GM19351 (cell line): ENCODE measurements around the gene MIGA1.
A peak's percentile ranks its signal among the peaks of the same experiment; 100 is the strongest.
"Not testable (repeated sequence)": the region's sequence is repeated elsewhere in the genome, so short reads cannot be mapped to it uniquely, and the experiment has no call there.

ENCODE experiments used
- ATAC-seq: cut with Tn5 transposase; IDR thresholded peaks from one replicate; pipeline ENCODE4 v1.9.1; 2021; ENCODE audit warnings: mild to moderate bottlenecking, moderate library complexity; ENCODE audit not compliant: unreplicated experiment

Gene MIGA1, protein sequence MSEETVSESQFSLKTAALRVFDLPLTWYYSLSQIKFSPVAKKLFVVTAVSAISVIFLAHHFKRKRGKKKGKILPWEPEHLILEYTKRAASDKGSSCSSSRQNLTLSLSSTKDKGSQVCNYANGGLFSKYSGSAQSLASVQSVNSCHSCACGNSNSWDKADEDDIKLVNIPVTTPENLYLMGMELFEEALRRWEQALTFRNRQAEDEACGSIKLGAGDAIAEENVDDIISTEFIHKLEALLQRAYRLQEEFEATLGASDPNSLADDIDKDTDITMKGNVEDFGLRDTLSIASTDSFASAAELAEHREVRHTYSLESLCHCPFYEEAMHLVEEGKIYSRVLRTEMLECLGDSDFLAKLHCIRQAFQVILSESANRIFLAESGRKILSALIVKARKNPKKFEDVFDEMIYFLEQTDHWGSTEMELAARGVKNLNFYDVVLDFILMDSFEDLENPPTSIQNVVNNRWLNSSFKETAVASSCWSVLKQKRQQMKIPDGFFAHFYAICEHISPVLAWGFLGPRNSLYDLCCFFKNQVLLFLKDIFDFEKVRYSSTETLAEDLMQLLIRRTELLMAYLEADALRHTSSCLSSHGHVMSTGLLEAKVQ

DNA sequence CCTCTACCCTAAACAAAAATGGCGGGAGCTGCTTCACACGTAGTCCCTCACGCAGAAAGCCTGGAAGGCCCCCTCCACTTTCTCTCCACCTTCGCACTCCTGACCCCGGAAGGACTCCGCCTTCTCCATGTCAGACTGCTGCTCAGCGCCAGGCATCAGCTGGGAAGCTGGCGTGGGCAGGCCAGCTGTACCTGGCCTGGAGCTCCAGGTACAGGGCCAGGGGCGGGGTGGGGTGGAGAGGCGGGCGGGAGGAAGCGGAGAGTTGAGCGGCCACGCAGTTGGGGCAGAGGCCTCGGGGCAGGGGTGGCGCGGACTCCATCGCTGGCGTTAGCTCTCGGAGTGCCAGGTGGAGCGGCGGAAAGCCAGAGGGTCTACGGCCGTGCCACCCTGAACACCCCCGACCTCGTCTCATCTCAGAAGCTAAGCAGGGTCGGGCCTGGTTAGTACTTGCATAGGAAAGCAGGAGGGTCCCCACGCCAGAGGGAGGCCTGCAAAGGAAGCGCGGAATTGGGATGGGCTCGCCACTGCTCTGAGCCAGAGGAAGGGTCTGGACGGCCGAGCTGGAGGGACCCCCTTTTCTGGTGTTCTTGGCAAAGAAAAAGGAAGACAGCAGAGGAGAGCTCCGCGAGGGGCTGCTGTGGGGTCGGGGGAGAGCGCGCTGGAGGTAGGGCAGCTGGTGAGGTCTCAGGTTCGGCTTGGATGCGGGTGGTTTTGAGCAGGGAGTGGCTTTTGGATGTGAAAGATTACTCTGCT lies at the start of gene MIGA1:
Gene MIGA1, plus strand, starts transcription at position 121 of the 753 bp plus-strand sequence. CDS start 3,604 bp downstream, outside the sequence.
- peak; percentile 93 for ATAC-seq

DNA sequence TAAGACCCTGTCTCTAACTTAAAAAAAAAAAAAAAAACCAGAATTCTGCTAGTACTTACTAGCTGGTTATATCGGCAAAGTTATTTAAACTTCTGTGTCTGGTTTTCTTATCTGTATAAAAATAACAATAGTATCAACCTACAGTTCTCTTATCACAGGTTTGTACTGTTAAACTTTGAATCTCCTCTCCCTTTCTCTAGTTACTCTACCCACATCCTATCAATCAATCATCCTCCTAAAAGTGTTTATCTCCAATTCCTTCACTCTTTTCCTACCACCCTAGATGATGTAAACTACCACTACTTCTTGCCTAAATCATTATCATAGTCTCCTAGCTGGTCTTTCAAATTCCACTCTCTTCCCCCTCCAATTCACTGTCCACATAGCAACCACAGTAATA lies 47.4 kb upstream of the MIGA1 start:
- no peak for ATAC-seq

DNA sequence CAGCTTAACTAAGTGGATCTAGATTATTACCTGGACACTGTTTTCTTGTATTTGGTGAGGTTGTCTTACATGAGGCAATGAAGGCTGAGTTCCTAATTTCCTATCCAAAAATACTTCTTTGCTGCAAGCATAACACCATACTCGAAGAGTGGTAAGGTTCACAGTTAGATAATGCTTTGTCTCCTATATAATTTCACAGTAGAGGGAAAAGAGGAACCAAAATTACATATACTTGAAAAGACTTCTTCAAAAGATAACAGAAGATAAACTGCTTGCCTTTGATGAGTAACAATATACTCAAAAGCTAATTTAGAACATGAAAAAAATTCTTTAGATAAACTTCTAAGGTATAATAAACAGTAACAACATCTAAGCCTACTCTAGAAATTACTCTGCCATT lies 40.2 kb upstream of the MIGA1 start:
- no peak for ATAC-seq

DNA sequence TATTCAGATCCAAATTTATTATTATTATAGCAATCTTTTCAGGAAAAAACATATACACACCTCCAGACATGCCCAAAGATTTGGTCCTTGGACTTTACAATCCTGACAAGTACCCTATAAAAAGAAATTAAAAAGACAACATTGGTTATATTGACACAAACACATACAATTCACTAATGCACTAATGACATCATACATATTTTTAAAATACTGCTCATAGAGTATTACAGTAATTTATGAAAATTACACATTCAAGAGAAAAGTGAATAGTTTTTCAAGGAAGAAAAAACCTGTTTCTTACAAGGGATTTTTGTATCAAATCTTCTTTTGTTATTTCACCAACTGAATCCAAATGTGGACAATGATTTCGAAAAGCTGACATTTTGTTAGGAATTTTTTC lies 38.1 kb upstream of the MIGA1 start:
- no peak for ATAC-seq

DNA sequence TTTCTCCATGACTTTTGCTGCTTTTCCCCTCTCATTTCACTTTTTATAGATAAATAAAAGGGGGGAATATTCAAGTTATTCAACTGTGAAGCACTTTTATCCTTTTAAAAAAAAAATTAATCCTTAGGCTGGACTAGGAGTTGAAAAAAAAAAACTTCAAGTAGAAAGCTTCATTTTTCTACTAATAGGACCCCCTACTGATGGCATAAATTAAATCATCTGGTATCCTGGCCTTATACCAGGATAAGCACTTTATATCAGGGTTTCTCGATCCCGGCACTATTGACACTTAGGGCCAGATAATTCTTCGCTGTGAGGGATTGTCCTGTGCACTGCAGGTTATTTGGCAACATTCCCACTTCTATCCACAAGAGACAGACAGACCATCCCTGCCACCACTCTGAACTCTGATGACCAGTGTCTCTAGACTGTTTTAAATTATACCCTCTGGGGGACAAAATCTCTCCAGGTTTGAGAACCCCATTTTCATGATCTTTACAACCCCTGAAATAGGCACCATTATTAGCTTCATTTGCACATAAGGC lies 37.4 kb upstream of the MIGA1 start:
- no peak for ATAC-seq

DNA sequence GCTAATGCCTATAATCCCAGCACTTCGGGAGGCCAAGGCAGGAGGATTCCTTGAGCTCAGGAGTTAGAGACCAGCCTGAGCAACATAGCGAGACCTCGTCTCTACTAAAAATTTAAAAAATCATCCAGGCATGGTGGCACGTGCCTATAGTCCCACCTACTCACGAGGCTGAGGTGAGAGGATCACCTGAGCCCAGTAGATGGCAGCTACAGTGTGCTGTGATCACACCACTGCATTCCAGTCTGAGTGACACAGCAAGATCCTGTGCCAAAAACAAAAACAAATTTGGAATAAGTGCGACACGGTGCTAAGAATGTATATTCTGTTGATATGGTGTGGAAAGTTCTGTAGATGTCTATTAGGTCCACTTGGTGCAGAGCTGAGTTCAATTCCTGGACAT lies 34.9 kb upstream of the MIGA1 start:
- ATAC-seq = no peak

DNA sequence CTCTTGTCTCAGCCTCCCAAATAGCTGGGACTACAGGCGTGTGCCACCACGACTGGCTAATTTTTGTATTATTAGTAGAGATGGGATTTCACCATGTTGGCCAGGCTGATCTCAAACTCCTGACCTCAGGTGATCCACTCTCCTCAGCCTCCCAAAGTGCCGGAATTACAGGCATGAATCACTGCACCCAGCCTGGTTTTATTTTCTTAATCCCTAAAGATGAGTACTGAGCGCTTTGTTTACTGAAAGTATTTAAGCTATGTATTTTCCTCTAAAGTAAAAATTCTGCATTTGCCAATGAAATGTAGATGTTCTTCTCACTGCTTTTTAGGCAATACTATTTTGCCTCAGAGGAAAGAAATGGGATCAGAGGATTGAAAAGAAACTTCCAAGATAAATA lies 30.0 kb upstream of the MIGA1 start:
- not testable (repeated sequence) for ATAC-seq

DNA sequence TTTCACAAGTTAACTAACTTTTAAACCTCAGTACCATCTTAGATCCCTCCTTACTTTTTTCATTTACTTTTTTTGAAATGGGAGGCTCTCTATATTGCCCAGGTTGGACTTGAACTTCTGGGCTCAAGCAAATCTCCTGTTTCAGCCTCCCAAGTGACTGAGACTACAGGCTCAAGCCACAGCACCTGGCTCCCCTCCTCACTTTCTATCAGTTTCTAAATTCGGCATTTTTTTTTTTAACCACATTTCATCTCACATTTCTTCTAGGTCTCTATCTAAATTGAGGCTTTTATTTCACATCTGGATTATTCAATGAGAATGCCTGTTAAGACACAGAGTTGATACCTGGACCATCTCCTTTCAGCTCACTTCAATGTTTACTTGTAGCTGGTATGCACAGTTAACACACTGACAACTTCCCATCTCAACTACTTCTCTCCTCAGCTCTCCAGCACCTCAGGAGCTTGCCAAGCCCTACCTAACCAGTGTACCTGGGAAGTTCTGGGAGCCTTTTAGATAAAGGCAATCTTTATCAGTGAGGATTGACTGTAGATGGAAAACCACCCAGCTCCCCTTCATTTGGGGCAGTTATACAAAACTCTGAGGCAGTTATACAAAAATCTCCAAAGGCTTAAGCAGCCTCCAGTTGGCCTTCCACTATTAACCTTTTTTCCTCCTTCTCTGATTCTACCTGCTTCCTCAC lies 23.2 kb upstream of the MIGA1 start:
- no peak for ATAC-seq

DNA sequence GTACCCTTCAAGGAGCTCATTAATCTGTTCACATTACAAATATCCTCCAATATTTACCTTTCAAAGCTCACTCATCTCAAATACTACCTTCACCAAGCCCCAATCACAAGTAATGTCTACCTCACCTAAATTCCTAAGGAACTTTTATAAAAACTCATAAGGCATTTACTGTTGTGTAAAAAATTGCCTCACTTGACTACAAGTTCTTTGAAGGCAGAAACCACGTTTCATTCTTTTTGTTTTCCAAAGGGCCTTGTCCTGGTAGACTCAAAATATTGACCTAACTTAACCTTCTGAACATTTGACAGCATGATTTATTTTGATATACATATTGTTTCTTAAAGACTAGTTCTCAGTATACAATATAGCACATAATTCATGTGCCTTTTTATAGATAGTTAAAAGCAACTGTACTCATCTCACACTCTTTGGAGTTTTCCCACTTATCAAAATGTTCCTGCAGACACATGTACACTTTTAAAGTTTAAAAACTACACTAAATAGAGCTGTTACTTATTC lies 22.3 kb upstream of the MIGA1 start:
- no peak for ATAC-seq

DNA sequence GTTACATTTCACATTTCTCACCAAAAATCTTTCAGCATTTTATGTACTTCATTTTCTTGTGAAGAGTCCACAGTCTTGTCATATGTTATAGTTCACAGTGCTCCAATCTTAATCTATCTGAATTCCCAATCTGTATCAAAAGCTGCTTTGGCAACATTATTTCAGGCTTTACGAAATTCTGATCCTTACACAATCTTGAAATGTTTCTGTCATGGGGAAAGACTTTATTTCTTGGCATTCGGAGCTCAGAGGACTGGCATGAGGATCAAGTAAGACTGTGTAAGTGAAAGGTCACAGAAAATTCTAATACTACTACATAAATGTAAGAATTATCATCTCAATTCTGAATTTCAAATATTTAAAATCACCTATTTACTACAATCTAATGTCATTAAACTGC lies 21.8 kb upstream of the MIGA1 start:
- ATAC-seq = no peak

DNA sequence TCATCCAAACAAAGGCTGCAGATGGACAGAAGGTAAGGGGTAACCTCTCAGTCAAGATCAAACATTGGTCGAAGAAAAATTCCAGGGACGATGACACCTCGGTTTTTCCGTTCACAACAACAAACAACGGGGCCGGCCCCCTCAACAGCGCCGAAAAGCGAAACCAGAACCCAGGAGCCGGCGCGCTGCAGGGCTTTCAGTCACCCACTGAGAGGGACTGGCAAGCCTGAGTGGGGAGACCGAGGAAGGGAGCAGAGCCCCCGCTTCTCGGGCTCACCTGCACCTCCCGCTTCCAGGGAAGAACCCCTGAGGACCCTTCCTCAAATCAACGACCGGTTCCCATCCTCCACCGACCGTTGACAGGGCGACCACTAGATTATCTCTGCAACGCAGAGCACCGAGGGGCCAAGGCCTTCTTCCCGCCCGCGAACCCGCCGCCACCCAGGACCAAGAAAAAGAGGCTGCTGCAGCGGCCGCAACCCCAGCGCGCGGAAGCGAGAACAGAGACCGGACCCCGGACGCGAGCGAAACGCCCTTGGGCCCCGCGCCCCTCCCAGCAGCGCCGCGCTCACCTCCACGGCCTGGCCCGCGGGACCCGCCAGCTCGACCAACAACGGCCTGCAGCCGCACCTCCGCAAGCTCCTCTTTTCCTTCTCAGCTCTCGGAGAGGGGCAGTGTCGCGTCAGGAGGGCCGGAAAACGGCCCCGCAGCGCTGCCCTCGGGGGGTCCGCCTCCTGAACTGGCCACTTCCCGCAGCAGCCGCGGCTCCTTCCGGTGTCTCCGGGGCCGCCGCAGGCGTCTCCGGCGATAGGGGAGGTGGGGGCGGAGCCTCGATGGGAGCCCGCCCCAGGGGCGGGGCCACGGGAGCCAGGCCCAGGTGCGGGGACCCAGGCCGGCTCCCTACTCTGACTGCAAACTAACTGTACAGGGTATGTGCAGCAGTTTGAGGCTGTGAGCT lies 20.1 kb upstream of the MIGA1 start, which contains the start of gene USP33:
Gene USP33, minus strand, starts transcription at position 782 of the 958 bp plus-strand sequence. CDS start 18,155 bp downstream, outside the sequence.
- ATAC-seq = peak; percentile 90

DNA sequence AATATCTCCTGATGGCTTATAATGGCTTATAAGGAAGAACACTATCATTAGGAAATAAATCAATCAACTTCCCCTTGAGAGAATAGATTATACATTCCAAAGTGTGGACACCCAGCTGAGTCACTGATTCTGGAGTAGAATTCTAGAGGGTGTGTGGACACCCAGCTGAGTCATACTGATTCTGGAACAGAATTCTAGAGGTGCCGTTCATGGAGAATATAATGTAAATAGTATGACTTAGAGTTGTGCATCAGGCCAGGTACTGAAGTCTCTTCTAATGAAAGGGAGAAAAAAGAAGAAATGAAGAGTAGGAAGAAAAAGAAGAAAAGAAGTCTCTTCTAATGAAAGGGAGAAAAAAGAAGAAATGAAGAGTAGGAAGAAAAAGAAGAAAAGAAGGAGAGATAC lies 17.4 kb upstream of the MIGA1 start:
- no peak for ATAC-seq

DNA sequence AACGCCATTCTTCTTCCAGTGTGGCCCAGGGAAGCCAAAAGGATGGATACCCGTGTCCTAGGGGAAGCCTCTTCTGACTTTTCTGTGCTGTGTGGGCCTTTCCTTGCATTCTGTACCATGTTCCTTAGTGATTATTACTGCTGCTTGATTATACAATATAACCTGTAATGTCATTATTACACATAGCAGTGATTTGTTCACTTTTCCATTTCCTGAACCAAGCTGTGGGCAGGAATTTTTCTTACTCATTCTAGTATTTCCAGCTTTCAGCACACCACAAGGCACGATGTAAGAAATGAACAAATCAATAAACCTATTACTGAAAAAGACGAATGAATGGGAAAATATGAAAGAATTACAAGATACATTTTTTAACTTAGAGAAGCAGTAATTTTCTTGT lies 11.4 kb upstream of the MIGA1 start:
- no peak for ATAC-seq

DNA sequence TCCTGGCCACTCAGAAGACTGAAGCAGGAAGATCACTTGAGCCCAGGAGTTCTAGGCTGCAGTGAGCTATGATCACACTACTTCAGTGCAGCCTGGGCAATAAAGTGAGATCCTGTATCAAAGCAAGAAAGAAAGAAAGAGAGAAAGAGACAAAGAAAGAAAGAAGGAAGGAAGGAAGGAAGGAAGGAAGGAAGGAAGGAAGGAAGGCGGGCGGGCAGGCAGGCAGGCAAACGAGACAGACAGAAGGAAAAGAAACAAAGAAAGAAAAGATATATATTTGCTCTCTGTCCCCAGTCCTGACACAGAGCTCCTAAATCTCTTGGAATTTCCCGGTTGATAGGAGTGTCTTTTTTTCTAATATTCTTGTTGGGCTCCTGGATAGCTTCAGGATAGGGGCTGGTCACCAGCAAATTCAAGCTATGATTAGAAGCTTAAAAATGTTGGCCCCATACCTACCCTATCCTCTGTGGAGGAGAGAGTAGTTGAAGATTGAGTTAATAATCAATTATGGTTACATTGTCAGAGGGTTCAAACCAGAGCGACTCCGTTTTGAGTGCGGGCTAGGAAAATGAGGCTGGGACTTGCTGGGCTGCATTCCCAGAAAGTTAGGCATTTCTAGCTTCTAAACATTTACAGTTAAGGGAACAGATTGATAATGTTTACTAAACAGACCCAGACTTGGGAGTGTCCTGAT lies 3.3 kb upstream of the MIGA1 start:
- no peak for ATAC-seq

DNA sequence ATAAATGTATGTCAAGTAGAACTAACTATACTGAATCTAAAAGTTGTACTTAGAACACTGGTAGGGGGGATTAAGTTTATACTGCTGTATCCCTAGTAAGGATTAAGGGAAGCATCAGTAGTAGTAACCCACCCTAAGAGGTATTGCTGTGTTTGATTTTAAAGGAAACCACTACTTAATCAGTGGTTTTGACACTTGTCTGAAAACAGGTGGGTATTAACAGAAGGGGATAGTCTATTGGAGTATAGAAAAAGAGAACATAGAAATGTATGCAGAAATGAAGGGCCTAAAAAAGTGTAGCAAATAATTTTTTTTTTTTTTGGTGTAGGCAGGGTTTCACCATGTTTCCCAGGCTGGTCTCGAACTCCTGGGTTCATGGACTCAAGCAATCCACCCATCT lies 2.2 kb downstream of the MIGA1 start:
- no peak for ATAC-seq

DNA sequence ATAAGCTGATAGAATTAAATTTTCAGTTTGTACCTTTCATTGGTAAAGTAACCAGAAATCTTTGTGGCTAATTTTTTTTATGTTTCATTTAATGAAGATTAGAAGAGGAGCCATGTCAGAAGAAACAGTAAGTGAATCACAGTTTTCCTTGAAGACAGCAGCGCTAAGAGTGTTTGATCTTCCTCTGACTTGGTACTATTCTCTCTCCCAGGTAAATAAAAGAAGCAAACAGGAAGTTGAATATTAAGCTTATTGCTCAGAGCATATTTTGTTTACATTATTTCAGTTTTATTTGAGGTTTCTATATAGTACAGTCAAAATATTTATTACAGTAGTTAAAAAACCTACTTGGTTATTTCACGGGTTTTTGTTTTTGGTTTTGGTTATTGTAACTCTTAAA lies 3.7 kb downstream of the MIGA1 start:
- no peak for ATAC-seq

DNA sequence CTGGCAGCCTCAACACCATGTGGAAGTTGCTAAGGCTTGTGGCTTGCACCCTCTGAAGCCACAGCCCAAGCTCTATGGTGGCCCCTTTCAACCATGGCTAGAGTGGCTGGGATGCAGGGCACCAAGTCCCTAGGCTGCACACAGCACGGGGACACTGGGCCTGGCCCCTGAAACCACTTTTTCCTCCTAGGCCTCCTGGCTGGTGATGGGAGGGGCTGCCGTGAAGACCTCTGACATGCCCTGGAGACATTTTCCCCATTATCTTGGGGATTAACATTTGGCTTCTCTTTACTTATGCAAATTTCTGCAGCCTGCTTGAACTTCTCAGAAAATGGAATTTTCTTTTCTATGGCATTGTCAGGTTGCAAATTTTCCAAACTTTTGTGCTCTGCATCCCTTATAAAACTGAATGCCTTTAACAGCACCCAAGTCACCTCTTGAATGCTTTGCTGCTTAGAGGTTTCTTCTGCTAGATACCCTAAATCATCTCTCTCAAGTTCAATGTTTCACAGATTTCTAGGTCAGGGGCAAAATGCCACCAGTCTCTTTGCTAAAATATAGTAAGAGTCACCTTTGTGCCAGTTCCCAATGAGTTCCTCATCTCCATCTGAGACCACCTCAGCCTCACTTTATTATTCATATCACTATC lies 6.8 kb downstream of the MIGA1 start:
- ATAC-seq = not testable (repeated sequence)

DNA sequence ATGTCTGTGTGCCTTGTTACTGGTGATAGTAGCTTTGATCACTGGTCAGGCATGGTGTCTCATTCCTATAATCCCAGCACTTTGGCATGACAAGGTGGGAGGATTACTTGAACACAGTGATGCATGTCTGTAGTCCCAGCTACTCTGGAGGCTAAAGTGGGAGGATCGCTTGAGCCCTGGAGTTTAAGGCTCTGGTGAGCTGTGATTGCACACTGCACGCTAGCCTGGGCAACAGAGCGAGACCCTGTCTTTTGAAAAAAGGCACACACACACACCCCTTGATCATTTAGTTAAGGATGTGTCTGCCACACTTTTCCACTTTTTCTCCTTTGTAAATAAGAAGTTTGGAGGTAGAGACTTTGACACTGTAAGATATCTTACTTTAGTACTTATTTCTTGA lies 15.1 kb downstream of the MIGA1 start:
- no peak for ATAC-seq
